Neural progenitor cell (in vitro differentiated cells): ENCODE results near the gene TMCC1. TPM values are rescaled to one million over a fixed set of nuclear protein-coding genes. Genes with fewer than 3 reads are reported as not detected.
A peak's percentile ranks its signal among the peaks of the same experiment; 100 is the strongest.

Source experiments
- DNase-seq: peaks from one replicate; pipeline ENCODE4 v3.0.0-alpha.2; 2016; ENCODE audit warnings: low spot score
- H2AFZ ChIP-seq: fragments of 200-600 bp; sonication (generic); replicated peaks from 2 replicates; pipeline ENCODE4 v1.6.1; 2016; ENCODE audit warnings: antibody characterized with exemption
- H3F3A ChIP-seq: fragments of 200-600 bp; sonication (generic); 2 replicates; pipeline ENCODE4 v1.6.1; 2016; ENCODE audit warnings: antibody characterized with exemption, low read depth
- H3K27ac ChIP-seq: fragments of 200-600 bp; sonication (generic); 2 replicates; pipeline ENCODE4 v1.5.1; 2016; ENCODE audit warnings: mild to moderate bottlenecking
- H3K27me3 ChIP-seq: fragments of 200-600 bp; sonication (generic); 2 replicates; pipeline ENCODE4 v1.6.1; 2016; ENCODE audit warnings: mild to moderate bottlenecking, moderate library complexity
- H3K36me3 ChIP-seq: fragments of 200-600 bp; sonication (generic); 2 replicates; pipeline ENCODE4 v1.5.1; 2016
- H3K4me1 ChIP-seq: fragments of 200-600 bp; sonication (generic); 2 replicates; pipeline ENCODE4 v1.6.1; 2016; ENCODE audit warnings: mixed run types
- H3K4me2 ChIP-seq: fragments of 200-600 bp; sonication (generic); 2 replicates; pipeline ENCODE4 v1.6.1; 2016
- H3K4me3 ChIP-seq: fragments of 200-600 bp; sonication (generic); 2 replicates; pipeline ENCODE4 v1.5.1; 2016
- H3K79me2 ChIP-seq: fragments of 200-600 bp; sonication (generic); 2 replicates; pipeline ENCODE4 v1.6.1; 2016; ENCODE audit warnings: low read depth
- H3K9ac ChIP-seq: fragments of 200-600 bp; sonication (generic); 2 replicates; pipeline ENCODE4 v1.6.1; 2016
- H3K9me3 ChIP-seq: fragments of 200-600 bp; sonication (generic); 2 replicates; pipeline ENCODE4 v1.5.1; 2016; ENCODE audit warnings: low read depth
- H4K20me1 ChIP-seq: fragments of 200-600 bp; sonication (generic); 2 replicates; pipeline ENCODE4 v1.6.1; 2016; ENCODE audit warnings: low read depth
- H3K27ac Mint-ChIP-seq: 3 replicates; pipeline ENCODE4 v1.8.0; 2021; ENCODE audit warnings: mixed read lengths
- H3K27me3 Mint-ChIP-seq: 2 replicates; pipeline ENCODE4 v1.8.0; 2022; ENCODE audit warnings: low read depth, mild to moderate bottlenecking, inconsistent platforms, moderate library complexity, mixed read lengths; ENCODE audit not compliant: insufficient read depth
- H3K36me3 Mint-ChIP-seq: 3 replicates; pipeline ENCODE4 v1.8.0; 2021; ENCODE audit warnings: mixed read lengths
- H3K4me1 Mint-ChIP-seq: 3 replicates; pipeline ENCODE4 v1.8.0; 2021; ENCODE audit warnings: mixed read lengths
- H3K4me3 Mint-ChIP-seq: 3 replicates; pipeline ENCODE4 v1.8.0; 2021; ENCODE audit warnings: mild to moderate bottlenecking, moderate library complexity, mixed read lengths
- H3K9me3 Mint-ChIP-seq: 3 replicates; pipeline ENCODE4 v1.8.0; 2020; ENCODE audit warnings: mixed read lengths
- EZH2 ChIP-seq: fragments of 200-600 bp; sonication (generic); IDR thresholded peaks from 2 replicates; pipeline ENCODE4 v1.6.1; 2017; ENCODE audit warnings: antibody characterized with exemption, mild to moderate bottlenecking, moderate library complexity
- EZH2phosphoT487 ChIP-seq: fragments of 200-600 bp; sonication (generic); IDR thresholded peaks from 2 replicates; pipeline ENCODE4 v1.6.1; 2017; ENCODE audit warnings: antibody characterized with exemption
- total RNA-seq: library from RNA; depleted of rRNA; stranded (reverse); fragments of >200 nt; gene quantifications from 2 replicates; pipeline ENCODE4 v1.2.3, GENCODE V29; 2015; ENCODE audit warnings: low replicate concordance
- TF ChIP-seq, protein P1 (sequence below): fragments of 200-600 bp; sonication (generic); IDR thresholded peaks from 2 replicates; pipeline ENCODE4 v1.5.1; 2017; ENCODE audit warnings: antibody characterized with exemption, mild to moderate bottlenecking

Gene TMCC1
- total RNA-seq, 1 donor from 2014 or later: 29.8 TPM

DNA sequence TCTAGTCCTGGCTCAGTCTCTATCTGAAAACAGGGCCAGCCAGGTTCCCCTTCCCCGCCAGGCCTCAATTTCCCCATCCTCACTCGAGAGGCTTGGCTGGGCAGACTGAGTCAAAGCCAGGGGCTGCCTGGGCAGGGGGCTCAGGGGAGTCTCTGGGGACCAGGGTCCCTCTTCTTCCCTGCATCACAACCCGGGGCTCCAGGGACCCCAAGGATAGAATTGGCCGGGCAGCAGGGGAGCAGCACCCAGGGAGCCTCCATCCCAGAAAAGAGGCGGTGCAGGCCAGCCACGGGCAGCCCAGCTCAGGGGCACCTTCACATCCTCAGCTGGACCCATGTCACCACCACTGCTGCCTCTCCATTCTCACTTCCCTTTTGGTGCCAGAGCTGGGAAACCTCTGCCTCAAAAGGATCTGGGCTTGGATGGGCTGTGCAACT lies 273.8 kb downstream of the TMCC1 start:
- Histone ChIP-seq H3F3A (no peaks in the 10 kb centered on the region), H2AFZ (no peak overlapping the region), H3K9me3 (no peaks in the 10 kb centered on the region), H4K20me1 (no peaks in the 10 kb centered on the region), H3K4me2 (no peak overlapping the region), H3K27me3 (no peaks in the 10 kb centered on the region), H3K4me3 (no peak overlapping the region), H3K79me2 (no peaks in the 10 kb centered on the region), H3K27ac (no peak overlapping the region), H3K36me3 (no peaks in the 10 kb centered on the region), H3K9ac (no peak overlapping the region), H3K4me1 (peaks cover 5% of the 10 kb centered on the region)
- DNase-seq: no peak
- H3K27me3 Mint-ChIP-seq: peaks cover 17% of the 10 kb centered on the region
- H3K4me1 Mint-ChIP-seq: peaks cover 23% of the 10 kb centered on the region
- no peak overlapping the region for H3K4me3 Mint-ChIP-seq
- H3K36me3 Mint-ChIP-seq: no peaks in the 10 kb centered on the region
- H3K27ac Mint-ChIP-seq: no peak overlapping the region
- H3K9me3 Mint-ChIP-seq: no peaks in the 10 kb centered on the region
- TF ChIP-seq, protein P1, sequence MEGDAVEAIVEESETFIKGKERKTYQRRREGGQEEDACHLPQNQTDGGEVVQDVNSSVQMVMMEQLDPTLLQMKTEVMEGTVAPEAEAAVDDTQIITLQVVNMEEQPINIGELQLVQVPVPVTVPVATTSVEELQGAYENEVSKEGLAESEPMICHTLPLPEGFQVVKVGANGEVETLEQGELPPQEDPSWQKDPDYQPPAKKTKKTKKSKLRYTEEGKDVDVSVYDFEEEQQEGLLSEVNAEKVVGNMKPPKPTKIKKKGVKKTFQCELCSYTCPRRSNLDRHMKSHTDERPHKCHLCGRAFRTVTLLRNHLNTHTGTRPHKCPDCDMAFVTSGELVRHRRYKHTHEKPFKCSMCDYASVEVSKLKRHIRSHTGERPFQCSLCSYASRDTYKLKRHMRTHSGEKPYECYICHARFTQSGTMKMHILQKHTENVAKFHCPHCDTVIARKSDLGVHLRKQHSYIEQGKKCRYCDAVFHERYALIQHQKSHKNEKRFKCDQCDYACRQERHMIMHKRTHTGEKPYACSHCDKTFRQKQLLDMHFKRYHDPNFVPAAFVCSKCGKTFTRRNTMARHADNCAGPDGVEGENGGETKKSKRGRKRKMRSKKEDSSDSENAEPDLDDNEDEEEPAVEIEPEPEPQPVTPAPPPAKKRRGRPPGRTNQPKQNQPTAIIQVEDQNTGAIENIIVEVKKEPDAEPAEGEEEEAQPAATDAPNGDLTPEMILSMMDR: no peak
- TF ChIP-seq EZH2: no peak
- no peak for TF ChIP-seq EZH2phosphoT487

DNA sequence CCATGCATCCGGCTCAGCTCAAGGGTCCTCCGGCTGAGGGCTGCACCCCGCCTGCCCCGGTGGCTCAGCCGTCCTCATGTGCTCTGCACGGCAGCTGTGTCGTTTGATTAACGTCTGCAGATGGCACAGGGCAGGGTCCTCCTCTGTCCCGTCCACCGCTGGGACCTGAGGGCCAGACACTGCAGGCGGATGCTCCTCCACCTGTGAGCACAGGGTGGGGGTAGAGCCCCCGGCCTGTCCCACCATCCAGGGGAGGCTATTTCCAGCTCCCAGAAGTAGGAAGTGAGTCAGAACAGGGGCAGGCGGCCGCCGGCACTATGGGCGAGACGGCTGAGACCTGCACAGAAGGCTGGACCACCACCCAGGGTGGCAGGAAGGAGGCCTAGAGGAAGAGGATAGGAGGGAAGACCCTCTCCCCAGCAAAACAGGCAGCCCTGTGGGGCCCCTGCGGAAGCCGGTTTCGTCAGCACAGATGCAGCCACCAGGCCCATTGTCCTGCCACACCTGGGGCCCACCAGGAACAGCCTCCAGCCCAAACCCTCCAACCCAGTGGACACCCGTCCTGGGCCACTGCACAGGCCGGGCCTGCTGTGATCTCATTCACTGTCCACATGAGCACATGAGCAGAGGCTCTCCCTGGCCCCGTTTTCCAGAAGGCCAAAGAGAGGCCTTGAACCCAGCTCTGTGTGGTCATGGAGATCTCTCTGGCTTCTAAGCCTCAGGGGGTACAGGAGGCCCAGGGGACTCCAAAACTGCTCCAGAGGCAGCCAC lies 274.4 kb downstream of the TMCC1 start:
- H2AFZ ChIP-seq: no peak overlapping the region
- H3K9ac ChIP-seq: peak overlapping the region; percentile 13
- TF ChIP-seq, protein P1: no peak
- no peak for TF ChIP-seq EZH2phosphoT487
- TF ChIP-seq EZH2: no peak
- H3K36me3 ChIP-seq: no peaks in the 10 kb centered on the region
- H3K27ac ChIP-seq: no peak overlapping the region
- H3K4me2 ChIP-seq: no peak overlapping the region
- no peaks in the 10 kb centered on the region for H3K9me3 ChIP-seq
- H3F3A ChIP-seq: no peaks in the 10 kb centered on the region
- H3K9me3 Mint-ChIP-seq: no peaks in the 10 kb centered on the region
- H3K4me1 ChIP-seq: peaks cover 5% of the 10 kb centered on the region
- H3K4me1 Mint-ChIP-seq: peaks cover 22% of the 10 kb centered on the region
- H3K4me3 Mint-ChIP-seq: no peak overlapping the region
- no peaks in the 10 kb centered on the region for H3K27me3 ChIP-seq
- peak overlapping the region; percentile 25 for H3K27ac Mint-ChIP-seq
- no peak for DNase-seq
- no peak overlapping the region for H3K4me3 ChIP-seq
- no peaks in the 10 kb centered on the region for H4K20me1 ChIP-seq
- peaks cover 17% of the 10 kb centered on the region for H3K27me3 Mint-ChIP-seq
- no peaks in the 10 kb centered on the region for H3K79me2 ChIP-seq
- H3K36me3 Mint-ChIP-seq: no peaks in the 10 kb centered on the region

DNA sequence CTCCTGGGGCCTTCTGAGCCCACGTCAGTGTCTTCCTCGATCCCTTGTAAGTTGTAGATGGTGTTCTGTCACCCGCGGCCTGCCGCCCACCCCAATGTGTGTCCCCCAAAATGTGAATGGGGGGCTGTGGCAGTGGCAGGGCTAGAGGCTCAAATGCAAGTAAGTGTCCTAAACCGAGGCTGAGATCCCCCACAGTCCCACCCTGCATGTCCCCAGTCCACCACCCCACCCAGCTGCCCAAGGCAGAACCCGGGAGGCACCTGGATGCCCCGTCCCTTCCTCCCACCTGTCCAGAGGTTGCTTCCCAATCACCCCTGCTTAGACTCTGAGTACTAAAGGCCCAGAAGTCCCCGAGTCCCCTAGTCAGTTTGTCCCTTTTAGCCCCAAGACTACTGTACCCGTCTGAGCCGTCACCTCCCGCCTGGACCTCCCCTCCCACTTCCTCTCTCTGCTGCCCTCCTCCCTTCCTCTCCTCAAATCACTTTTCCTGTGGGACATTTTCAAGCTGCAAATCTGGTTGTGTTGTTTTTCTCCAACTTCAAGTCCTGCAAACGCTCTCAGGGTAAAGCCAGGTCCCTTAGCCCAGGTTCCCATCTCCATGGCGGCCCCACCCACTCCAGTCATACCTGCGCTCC lies 275.2 kb downstream of the TMCC1 start:
- Mint-ChIP-seq H3K27me3 (peaks cover 15% of the 10 kb centered on the region), H3K9me3 (no peaks in the 10 kb centered on the region), H3K27ac (no peak overlapping the region), H3K36me3 (no peaks in the 10 kb centered on the region), H3K4me1 (peaks cover 21% of the 10 kb centered on the region), H3K4me3 (no peak overlapping the region)
- Histone ChIP-seq H3K36me3 (no peaks in the 10 kb centered on the region), H3K9me3 (no peaks in the 10 kb centered on the region), H3K4me2 (no peak overlapping the region), H3K4me3 (no peak overlapping the region), H3K27ac (no peak overlapping the region), H4K20me1 (no peaks in the 10 kb centered on the region), H2AFZ (no peak overlapping the region), H3K4me1 (peaks cover 5% of the 10 kb centered on the region), H3K27me3 (no peaks in the 10 kb centered on the region), H3K79me2 (no peaks in the 10 kb centered on the region), H3F3A (no peaks in the 10 kb centered on the region), H3K9ac (no peak overlapping the region)
- TF ChIP-seq EZH2phosphoT487 (no peak), EZH2 (no peak)
- TF ChIP-seq, protein P1: no peak
- DNase-seq: no peak
